Stimulated activated CD4-positive, alpha-beta T cell treated with anti-CD3 and anti-CD28 coated beads, Interleukin-1b, Interleukin-23, amount 100 ng/mL, for 24 hours (primary cell): ENCODE measurements around the gene LITAF.
A peak's percentile ranks its signal among the peaks of the same experiment; 100 is the strongest.

Experiments used
- DNase-seq, 4 experiments: peaks; one replicate each; pipeline ENCODE4 v3.0.0-alpha.2; 2020; ENCODE audit warnings: low read depth in 4 of 4, low spot score in 1 of 4

Gene LITAF

GRCh38 chr16:11586856-11587642, at the start of gene LITAF:
Gene LITAF (minus strand): TSS chr16:11586919. CDS start chr16:11556730, 30,189 bp downstream.
- peak; percentile 27 to 48 (median 33) for DNase-seq

GRCh38 chr16:11636172-11636721, 49.5 kb upstream of the LITAF start:
- DNase-seq, result no peak

- no peak for DNase-seq
These were observed 49.0 kb upstream of the LITAF start for GRCh38 chr16:11635679-11636171.

DNA sequence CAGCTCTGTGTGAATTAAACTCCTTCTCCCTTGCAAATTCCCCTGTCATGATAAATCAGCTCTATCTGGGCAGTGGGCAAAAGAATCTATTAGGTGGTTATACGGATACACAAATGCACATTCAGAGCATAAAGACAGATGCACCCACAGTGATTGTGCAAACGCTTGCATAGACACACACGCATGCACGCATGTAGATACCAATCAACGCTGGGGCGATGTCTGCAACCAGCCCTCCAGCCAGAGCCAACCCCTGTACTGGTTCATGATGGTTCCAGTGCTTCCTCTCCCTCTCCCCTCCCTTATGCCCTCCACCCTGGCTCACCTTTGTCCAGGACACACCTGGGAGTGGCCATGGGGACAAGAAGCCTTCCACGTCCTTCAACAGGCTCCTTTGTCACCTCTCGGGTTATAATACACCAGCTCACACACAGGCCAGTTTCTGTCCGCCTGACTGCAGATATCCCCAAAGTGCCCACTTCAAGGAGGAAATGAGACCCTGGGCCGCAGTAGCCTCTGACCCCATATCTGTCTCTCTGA, 48.5 kb upstream of the LITAF start:
- DNase-seq, result no peak

DNA sequence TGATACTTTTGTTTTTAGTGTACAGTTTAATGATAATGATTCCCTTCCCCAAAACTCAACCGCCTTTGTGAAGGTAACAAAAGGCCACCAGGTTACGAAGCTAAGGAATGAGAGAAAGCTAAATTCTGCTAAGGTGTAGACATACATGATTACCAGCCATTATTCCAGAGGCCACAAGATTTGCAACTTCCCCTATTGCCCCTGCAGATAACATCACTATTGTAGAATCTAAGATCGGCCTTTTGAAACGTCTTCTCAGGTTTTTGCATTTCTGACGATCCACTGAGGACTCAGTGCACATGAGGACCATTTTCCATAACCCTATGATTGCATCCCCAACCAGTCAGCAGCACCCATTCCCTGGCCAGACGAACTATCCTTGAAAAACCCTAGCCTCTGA, 47.6 kb upstream of the LITAF start:
- no peak for DNase-seq

DNA sequence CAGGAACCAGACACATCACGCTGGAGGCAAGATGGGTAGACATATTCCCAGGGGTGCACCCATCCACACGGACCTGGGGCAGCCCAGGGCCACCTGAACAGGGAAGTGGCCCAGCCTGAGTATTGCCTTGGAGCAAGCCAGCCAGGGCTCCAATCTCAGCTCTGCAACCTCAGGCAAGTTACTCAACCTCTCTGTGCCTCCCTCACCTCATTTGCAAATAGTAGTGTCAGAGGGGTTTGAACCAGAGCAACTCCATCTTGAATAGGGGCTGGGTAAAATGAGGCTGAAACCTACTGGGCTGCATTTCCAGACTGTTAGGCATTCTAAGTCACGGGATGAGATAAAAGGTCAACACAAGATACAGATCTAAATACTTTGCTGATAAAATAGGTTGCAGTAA, 46.4 kb upstream of the LITAF start:
- DNase-seq, result no peak

- DNase-seq, result no peak
These were observed 45.8 kb upstream of the LITAF start for GRCh38 chr16:11632455-11632939.

GRCh38 chr16:11631214-11631613, 44.5 kb upstream of the LITAF start:
- no peak for DNase-seq

DNA sequence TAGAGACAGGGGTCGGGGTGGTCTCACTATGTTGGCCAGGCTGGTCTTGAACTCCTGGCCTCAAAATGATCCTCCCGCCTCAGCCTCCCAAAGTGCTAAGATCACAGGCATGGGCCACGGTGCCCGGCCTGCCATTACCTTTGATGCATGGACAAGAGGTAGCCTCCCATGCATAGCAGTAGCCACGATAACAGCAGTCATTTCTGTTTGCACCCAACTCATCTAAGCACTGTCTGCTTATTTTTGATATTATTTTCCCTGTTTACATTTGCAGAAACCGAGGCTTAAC, 44.0 kb upstream of the LITAF start:
- no peak for DNase-seq

DNA sequence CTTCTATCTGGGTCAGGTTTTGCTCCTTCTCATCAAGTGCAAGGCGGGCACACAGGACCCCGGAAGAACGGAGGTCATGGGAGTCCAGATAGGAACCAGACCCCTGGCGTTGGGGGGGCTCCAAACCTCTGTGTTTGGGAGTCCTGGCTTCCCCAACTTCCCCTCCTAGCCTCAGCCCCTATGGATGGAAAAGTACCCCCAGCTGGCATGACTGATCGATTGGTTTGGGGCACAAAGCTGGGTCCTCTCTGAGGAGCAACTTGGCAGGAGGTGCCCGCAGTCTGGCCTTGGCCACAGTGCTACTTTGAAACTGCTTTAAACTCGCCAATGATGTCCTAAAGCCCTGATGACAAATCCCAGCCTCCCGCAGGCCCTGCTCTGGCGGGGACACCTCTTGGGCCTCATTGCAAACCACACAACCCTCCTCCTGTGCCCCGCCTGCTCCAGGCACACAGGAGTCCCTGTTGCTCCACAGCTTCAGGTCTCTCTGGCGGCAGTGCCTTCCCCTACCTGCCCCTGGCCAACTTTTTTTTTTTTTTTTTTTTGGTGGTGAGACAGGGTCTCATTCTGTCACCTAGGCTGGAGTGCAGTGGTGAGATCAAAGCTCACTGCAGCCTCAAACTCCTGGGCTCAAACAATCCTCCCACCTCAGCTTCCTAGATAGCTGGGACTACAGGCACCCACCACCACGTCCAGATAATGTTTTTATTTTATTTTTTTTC, 43.5 kb upstream of the LITAF start:
- DNase-seq, result no peak

- DNase-seq, result no peak
These were observed 42.6 kb upstream of the LITAF start for GRCh38 chr16:11629071-11630030.

- DNase-seq, result no peak
These were observed 41.2 kb upstream of the LITAF start for GRCh38 chr16:11627822-11628457.

- no peak for DNase-seq
These were observed 40.6 kb upstream of the LITAF start for GRCh38 chr16:11627292-11627663.

GRCh38 chr16:11626657-11627291, 40.1 kb upstream of the LITAF start:
- DNase-seq, result no peak

DNA sequence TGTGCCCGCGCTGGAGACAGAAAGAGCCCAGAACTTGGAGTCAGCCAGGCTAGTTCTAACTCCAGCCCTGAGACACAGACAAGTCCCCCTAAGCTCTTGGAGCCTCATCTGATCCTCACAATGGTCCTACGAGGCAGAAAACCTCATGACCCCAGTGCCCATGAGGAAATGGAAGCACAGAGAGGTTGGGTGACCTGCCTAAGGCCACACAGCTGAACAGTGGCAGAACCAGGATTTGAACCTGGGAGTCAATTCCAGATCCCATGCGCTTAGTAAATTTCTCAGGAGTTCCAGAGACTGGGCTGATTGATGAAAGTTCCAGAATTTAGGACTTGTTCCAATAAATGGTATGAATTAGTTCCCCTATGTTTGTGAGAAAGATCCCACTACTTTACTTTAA, 39.0 kb upstream of the LITAF start:
- no peak for DNase-seq

DNA sequence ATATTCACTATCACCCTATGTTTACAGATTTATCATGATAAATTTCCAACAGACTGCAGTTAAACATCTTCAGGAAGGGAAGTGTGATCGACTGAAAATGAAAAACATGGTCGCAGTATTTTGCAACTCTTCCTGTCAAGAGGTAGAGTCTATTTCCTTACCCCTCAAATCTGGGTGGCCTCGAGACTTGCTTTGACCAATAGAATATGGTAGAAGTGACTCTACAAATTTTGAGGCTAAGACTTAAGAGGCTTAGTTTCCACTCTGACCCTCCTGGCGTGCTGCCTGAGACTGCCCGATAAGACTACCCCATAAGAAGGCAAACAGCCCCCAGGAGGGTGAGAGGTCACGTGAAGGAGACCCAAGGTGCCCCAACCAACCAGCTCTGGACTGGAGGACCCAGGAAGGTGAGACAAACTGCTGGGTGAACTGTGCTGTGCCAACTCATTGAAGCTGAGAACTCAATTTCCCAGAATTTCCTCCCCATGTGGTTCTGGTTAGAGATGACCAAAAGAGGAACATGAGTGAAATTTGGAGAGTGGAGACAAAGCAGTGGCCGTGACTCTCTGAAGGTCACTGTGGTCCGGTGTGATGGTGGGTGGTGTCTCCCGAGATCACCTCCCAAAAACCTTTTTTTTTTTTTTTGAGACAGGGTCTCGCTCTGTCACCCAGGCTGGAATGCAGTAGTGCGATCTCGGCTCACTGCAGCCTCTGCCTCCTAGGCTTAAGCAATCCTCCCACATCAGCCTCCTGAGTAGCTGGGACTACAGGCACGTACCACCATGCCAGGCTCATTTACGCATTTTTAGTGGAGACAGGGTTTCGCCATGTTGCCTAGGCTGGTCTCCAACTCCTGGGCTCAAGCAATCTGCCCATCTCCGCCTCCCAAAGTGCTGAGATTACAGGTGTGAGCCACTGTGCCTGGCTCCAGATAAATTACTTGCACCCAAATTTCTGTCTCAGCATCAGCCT, 38.2 kb upstream of the LITAF start:
- DNase-seq, result no peak

- no peak for DNase-seq
These were observed 37.5 kb upstream of the LITAF start for GRCh38 chr16:11624205-11624604.

GRCh38 chr16:11621920-11622651, 35.4 kb upstream of the LITAF start:
- DNase-seq, result no peak
